ENCODE results near the gene FPGS.

GRCh38 chr9:127767410-127767809, 35.3 kb upstream of the FPGS start:
- TF ChIP-seq, protein P1, sequence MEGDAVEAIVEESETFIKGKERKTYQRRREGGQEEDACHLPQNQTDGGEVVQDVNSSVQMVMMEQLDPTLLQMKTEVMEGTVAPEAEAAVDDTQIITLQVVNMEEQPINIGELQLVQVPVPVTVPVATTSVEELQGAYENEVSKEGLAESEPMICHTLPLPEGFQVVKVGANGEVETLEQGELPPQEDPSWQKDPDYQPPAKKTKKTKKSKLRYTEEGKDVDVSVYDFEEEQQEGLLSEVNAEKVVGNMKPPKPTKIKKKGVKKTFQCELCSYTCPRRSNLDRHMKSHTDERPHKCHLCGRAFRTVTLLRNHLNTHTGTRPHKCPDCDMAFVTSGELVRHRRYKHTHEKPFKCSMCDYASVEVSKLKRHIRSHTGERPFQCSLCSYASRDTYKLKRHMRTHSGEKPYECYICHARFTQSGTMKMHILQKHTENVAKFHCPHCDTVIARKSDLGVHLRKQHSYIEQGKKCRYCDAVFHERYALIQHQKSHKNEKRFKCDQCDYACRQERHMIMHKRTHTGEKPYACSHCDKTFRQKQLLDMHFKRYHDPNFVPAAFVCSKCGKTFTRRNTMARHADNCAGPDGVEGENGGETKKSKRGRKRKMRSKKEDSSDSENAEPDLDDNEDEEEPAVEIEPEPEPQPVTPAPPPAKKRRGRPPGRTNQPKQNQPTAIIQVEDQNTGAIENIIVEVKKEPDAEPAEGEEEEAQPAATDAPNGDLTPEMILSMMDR (IDR thresholded peaks at IDR 0.05), result no peak
- TF ChIP-seq POLR2AphosphoS5 (IDR thresholded peaks at IDR 0.05) (no peak), POLR2A (IDR thresholded peaks at IDR 0.05) (no peak)

Measured in prostate gland (tissue), 2 donors.